Aorta (tissue), 5 donors: Measurements from ENCODE around the gene STK32B. TPM values are rescaled to one million over a fixed set of nuclear protein-coding genes. Genes with fewer than 3 reads are reported as not detected.
"Not testable (repeated sequence)": the region's sequence is repeated elsewhere in the genome, so short reads cannot be mapped to it uniquely, and the experiment has no call there.

Source experiments
- ATAC-seq: fragments of 200-7000 bp; cut with Tn5 transposase; one replicate; pipeline ENCODE4 v1.9.1; 2022; ENCODE audit warnings: moderate library complexity; ENCODE audit not compliant: low FRiP score
- DNase-seq, 2 donors: peaks; one replicate each; pipeline ENCODE4 v3.0.0-alpha.2; 2020
- H3K27ac ChIP-seq, 2 donors: one replicate each; pipeline ENCODE4 v1.5.1; 2013; ENCODE audit warnings: low read length in 2 of 2, mild to moderate bottlenecking in 2 of 2, moderate library complexity in 2 of 2, control low read depth in 1 of 2, inconsistent platforms in 1 of 2, low read depth in 1 of 2
- H3K27me3 ChIP-seq, 2 donors: one replicate each; pipeline ENCODE4 v1.6.1; 2013; ENCODE audit warnings: control low read depth in 1 of 2, low read length in 1 of 2, mild to moderate bottlenecking in 1 of 2, moderate library complexity in 1 of 2; ENCODE audit not compliant: insufficient read depth in 2 of 2, control insufficient read depth in 1 of 2
- H3K36me3 ChIP-seq, 2 donors: one replicate each; pipeline ENCODE4 v1.6.1; 2013; ENCODE audit warnings: control low read depth in 1 of 2, low read length in 1 of 2, mild to moderate bottlenecking in 1 of 2; ENCODE audit not compliant: insufficient read depth in 2 of 2, control insufficient read depth in 1 of 2
- H3K4me1 ChIP-seq, 2 donors: one replicate each; pipeline ENCODE4 v1.6.1; 2013; ENCODE audit warnings: low read length in 2 of 2, control low read depth in 1 of 2, mild to moderate bottlenecking in 1 of 2, moderate library complexity in 1 of 2; ENCODE audit not compliant: insufficient read depth in 2 of 2, control insufficient read depth in 1 of 2
- H3K4me3 ChIP-seq, 2 donors: one replicate each; pipeline ENCODE4 v1.5.1; 2013; ENCODE audit warnings: low read length in 2 of 2, control low read depth in 1 of 2, mild to moderate bottlenecking in 1 of 2
- H3K9me3 ChIP-seq: one replicate; pipeline ENCODE4 v1.6.1; 2013; ENCODE audit warnings: mild to moderate bottlenecking, low read length; ENCODE audit not compliant: control insufficient read depth
- WGBS, 2 donors: extraction: QIAGEN DNeasy Blood & Tissue Kit; methylation state at CpG; one replicate each; pipeline ENCODE4 v1.1.7; 2013; 5-methylcytosine and 5-hydroxymethylcytosine counted together
- intact Hi-C, 2 donors: fragments of 100-400 bp; cut with DNase I; formaldehyde crosslinking; loops; one replicate each; pipeline versions ENCODE4 v1.14.2 to v1.15.0; 2022
- polyA plus RNA-seq, 2 donors: library from polyadenylated mRNA; stranded (reverse); fragments of 200-250 nt; gene quantifications; one replicate each; pipeline ENCODE4 v1.2.3, GENCODE V29; 2013
- total RNA-seq, 2 donors: library from RNA; stranded (reverse); fragmentation: NEBNext Ultra II Directional; extraction: Animal tissue kit (Norgen Biotek cat#: 25700); gene quantifications; one replicate each; pipeline ENCODE4 v1.2.1, GENCODE V29; 2021
- donor health status: healthy with polysubstance abuse.
- donor health status: Bipolar disorder and iron deficiency.
- donor health status: DM: no; HTN: no; CAD: no.
- donor health status: DM: no; HTN: no; CAD: no.
- donor health status: DM: yes; HTN: yes; CAD: no.

Gene STK32B
- total and polyA plus RNA-seq, 4 donors: 0.63 to 4.1 (median 1.9) TPM

- 78 to 86% methylated on average over 3 of the region's 3 CpGs for WGBS, 2 donors
- H3K27me3 ChIP-seq, H3K9me3 ChIP-seq, DNase-seq, H3K27ac ChIP-seq, ATAC-seq, H3K4me1 ChIP-seq, H3K36me3 ChIP-seq, intact Hi-C loops, H3K4me3 ChIP-seq: not testable (repeated sequence)
These were observed 15.7 kb downstream of the STK32B start for GRCh38 chr4:5066968-5067367.

GRCh38 chr4:5067908-5068307 is 16.6 kb downstream of the STK32B start:
- no peaks in the 10 kb centered on the region for H3K36me3 ChIP-seq
- H3K27me3 ChIP-seq: no peaks in the 10 kb centered on the region
- H3K4me3 ChIP-seq: no peak overlapping the region
- ATAC-seq (no peak), DNase-seq (no peak)
- H3K4me1 ChIP-seq: no peaks in the 10 kb centered on the region
- no peaks in the 10 kb centered on the region for H3K9me3 ChIP-seq
- 96 to 98% methylated on average over 3 of the region's 3 CpGs for WGBS, 2 donors
- no peak overlapping the region for H3K27ac ChIP-seq
- intact Hi-C loops: no loop called here

DNA sequence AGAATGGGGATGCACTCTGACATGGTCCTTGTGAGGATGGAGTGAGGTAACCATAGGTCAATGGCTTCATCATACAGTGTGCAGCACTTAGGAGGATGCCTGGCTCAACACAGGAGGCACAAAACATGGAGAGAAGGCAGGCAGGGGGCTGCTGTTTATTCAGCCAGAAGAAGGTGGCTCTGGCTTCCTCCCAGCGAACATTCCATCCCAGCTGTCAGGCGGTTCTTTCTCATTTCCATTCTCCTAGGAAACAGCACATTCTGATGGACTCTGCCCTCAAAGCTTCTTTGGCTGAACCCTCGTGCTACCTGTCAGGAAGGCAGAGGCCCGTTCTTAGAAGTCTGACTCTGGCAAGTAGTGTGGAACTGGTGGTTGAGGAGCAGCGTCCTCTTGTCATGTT is 18.6 kb downstream of the STK32B start:
- Histone ChIP-seq H3K4me3 (no peak overlapping the region), H3K36me3 (no peaks in the 10 kb centered on the region), H3K4me1 (no peaks in the 10 kb centered on the region), H3K27ac (no peak overlapping the region), H3K27me3 (no peaks in the 10 kb centered on the region), H3K9me3 (no peaks in the 10 kb centered on the region)
- 61 to 70% methylated on average over 5 of the region's 5 CpGs for WGBS, 2 donors
- DNase-seq (no peak), ATAC-seq (no peak)
- intact Hi-C loops: no loop called here

GRCh38 chr4:5072948-5073347 is 21.7 kb downstream of the STK32B start:
- Histone ChIP-seq H3K27ac (no peak overlapping the region), H3K9me3 (no peaks in the 10 kb centered on the region), H3K36me3 (no peaks in the 10 kb centered on the region), H3K4me1 (no peaks in the 10 kb centered on the region), H3K4me3 (no peak overlapping the region), H3K27me3 (no peaks in the 10 kb centered on the region)
- ATAC-seq: no peak
- DNase-seq: no peak
- intact Hi-C loops: no loop called here
- 85 to 86% methylated on average over 1 of the region's 1 CpG for WGBS, 2 donors

GRCh38 chr4:5078009-5078408 is 26.7 kb downstream of the STK32B start:
- Histone ChIP-seq H3K27me3 (no peaks in the 10 kb centered on the region), H3K9me3 (peaks cover 2% of the 10 kb centered on the region), H3K27ac (no peak overlapping the region), H3K4me1 (no peaks in the 10 kb centered on the region), H3K4me3 (no peak overlapping the region), H3K36me3 (no peaks in the 10 kb centered on the region)
- ATAC-seq (no peak), DNase-seq (no peak)
- 79 to 92% methylated on average over 3 of the region's 3 CpGs for WGBS, 2 donors
- intact Hi-C loops: no loop called here

GRCh38 chr4:5079581-5079980 is 28.3 kb downstream of the STK32B start:
- ATAC-seq (no peak), DNase-seq (no peak)
- intact Hi-C loops: no loop called here
- Histone ChIP-seq H3K27me3 (no peaks in the 10 kb centered on the region), H3K4me1 (no peaks in the 10 kb centered on the region), H3K27ac (no peak overlapping the region), H3K4me3 (no peak overlapping the region), H3K9me3 (peaks cover 2% of the 10 kb centered on the region), H3K36me3 (no peaks in the 10 kb centered on the region)

- Histone ChIP-seq H3K9me3 (peaks cover 3% of the 10 kb centered on the region), H3K36me3 (no peaks in the 10 kb centered on the region), H3K27ac (no peak overlapping the region), H3K27me3 (no peaks in the 10 kb centered on the region), H3K4me3 (no peak overlapping the region), H3K4me1 (no peaks in the 10 kb centered on the region)
- ATAC-seq: no peak
- WGBS, 2 donors: 86% methylated on average over 2 of the region's 2 CpGs
- no peak for DNase-seq
- intact Hi-C loops: no loop called here
These were observed 30.2 kb downstream of the STK32B start for GRCh38 chr4:5081441-5081999.

- Histone ChIP-seq H3K27ac (no peak overlapping the region), H3K36me3 (no peaks in the 10 kb centered on the region), H3K9me3 (peaks cover 3% of the 10 kb centered on the region), H3K27me3 (no peaks in the 10 kb centered on the region), H3K4me3 (no peak overlapping the region), H3K4me1 (no peaks in the 10 kb centered on the region)
- intact Hi-C loops: no loop called here
- ATAC-seq: no peak
- DNase-seq: no peak
- 41% methylated on average over 2 of the region's 2 CpGs for WGBS, 2 donors
These were observed 31.1 kb downstream of the STK32B start for GRCh38 chr4:5082376-5082775.

DNA sequence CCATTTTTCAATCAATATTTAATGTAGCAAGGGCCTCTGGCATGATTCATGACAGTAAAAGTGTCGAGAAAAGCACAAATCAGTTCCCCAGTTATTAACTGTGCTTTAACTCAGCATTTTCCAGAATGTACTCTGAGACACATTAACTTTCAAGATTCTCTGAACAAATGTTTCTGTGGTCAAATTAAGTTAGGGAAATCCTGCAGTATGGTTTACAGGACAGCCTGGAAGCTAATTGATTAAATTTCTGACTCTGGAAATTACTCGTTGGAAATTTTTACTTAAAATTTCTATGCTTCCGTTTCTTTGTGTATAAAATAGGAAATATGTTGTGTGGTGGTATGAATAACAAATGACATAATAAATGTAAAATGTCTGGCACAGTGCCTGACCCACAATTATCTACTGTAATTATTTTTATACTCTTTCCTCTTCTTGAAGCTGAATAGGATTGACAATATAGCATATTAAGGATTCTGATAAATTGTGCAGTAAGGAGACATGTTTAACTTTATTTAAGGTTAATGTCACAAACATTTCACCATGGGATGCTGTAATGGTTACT is 33.7 kb downstream of the STK32B start:
- Histone ChIP-seq H3K27ac (no peak overlapping the region), H3K9me3 (peaks cover 3% of the 10 kb centered on the region), H3K36me3 (no peaks in the 10 kb centered on the region), H3K27me3 (no peaks in the 10 kb centered on the region), H3K4me3 (no peak overlapping the region), H3K4me1 (no peaks in the 10 kb centered on the region)
- 16 to 17% methylated on average over 3 of the region's 3 CpGs for WGBS, 2 donors
- ATAC-seq (no peak), DNase-seq (no peak)
- intact Hi-C loops: no loop called here
